ENCODE data around the gene ZNF48.
A peak's percentile ranks its signal among the peaks of the same experiment; 100 is the strongest.

ZNF48 gene

GRCh38 chr16:30416047-30416603 lies 20.9 kb downstream of the ZNF48 start:
- TF ChIP-seq POLR2A (IDR thresholded peaks at IDR 0.05; ENCODE audit: low read length): no peak
- no peak for TF ChIP-seq GATA1 (IDR thresholded peaks at IDR 0.05; ENCODE audit: low read depth, low read length)
- no peak for DNase-seq

- no peak for TF ChIP-seq GATA1 (IDR thresholded peaks at IDR 0.05; ENCODE audit: low read depth, low read length)
- TF ChIP-seq POLR2A (IDR thresholded peaks at IDR 0.05; ENCODE audit: low read length): no peak
- no peak for DNase-seq
Measured at GRCh38 chr16:30416624-30417528, 21.7 kb downstream of the ZNF48 start.

DNA sequence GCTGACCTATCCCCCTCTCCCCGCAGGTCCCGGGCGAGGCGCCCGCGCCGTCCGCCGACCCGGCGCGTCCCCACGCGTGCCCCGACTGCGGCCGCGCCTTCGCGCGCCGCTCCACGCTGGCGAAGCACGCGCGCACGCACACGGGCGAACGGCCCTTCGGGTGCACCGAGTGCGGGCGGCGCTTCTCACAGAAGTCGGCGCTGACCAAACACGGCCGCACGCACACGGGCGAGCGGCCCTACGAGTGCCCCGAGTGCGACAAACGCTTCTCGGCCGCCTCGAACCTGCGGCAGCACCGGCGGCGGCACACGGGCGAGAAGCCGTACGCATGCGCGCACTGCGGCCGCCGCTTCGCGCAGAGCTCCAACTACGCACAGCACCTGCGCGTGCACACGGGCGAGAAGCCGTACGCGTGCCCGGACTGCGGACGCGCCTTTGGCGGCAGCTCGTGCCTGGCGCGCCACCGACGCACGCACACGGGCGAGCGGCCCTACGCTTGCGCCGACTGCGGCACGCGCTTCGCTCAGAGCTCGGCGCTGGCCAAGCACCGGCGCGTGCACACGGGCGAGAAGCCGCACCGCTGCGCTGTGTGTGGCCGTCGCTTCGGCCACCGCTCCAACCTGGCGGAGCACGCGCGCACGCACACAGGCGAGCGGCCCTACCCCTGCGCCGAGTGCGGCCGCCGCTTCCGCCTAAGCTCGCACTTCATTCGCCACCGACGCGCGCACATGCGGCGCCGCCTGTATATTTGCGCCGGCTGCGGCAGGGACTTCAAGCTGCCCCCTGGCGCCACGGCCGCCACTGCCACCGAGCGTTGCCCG lies 22.5 kb downstream of the ZNF48 start:
- TF ChIP-seq GATA1 (IDR thresholded peaks at IDR 0.05; ENCODE audit: low read depth, low read length) (no peak), POLR2A (IDR thresholded peaks at IDR 0.05; ENCODE audit: low read length) (peak; percentile 78)
- DNase-seq: peak; percentile 93 to 96

- TF ChIP-seq POLR2A (IDR thresholded peaks at IDR 0.05; ENCODE audit: low read length): no peak
- no peak for TF ChIP-seq GATA1 (IDR thresholded peaks at IDR 0.05; ENCODE audit: low read depth, low read length)
- DNase-seq: no peak
Measured at GRCh38 chr16:30418350-30419181, 23.3 kb downstream of the ZNF48 start.

DNA sequence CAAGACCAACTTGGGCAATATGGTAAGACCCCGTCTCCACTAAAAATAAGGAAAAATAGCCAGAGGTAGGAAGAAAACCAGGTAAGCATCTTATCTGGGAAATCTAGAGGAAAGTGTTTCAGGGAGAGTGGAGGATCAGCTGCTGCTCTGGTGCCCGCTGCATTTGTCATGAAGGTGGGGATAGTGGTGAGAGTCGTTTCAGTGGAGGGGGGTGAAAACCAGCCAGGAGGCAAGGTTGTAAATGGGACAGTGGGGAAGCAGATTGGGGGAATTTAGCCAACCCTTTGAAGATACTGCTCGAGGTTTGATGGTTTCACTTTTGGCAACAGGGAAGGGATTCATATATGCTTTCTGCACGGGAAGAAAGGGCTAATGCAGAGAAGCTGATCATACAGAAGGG lies 25.8 kb downstream of the ZNF48 start:
- DNase-seq: no peak

GRCh38 chr16:30428055-30428454 lies 32.8 kb downstream of the ZNF48 start:
- TF ChIP-seq POLR2A (IDR thresholded peaks at IDR 0.05; ENCODE audit: low read length): no peak
- no peak for TF ChIP-seq GATA1 (IDR thresholded peaks at IDR 0.05; ENCODE audit: low read depth, low read length)
- no peak for DNase-seq

More for the DNA sequence above, 25.8 kb downstream of the ZNF48 start:
- TF ChIP-seq GATA1 (IDR thresholded peaks at IDR 0.05; ENCODE audit: low read depth, low read length) (no peak), POLR2A (IDR thresholded peaks at IDR 0.05; ENCODE audit: low read length) (no peak)

- no peak for TF ChIP-seq GATA1 (IDR thresholded peaks at IDR 0.05; ENCODE audit: low read depth, low read length)
- DNase-seq: no peak
Measured at GRCh38 chr16:30429418-30429677, 34.1 kb downstream of the ZNF48 start.

- TF ChIP-seq GATA1 (IDR thresholded peaks at IDR 0.05; ENCODE audit: low read depth, low read length) (no peak), POLR2A (IDR thresholded peaks at IDR 0.05; ENCODE audit: low read length) (peak; percentile 71)
Measured at GRCh38 chr16:30429678-30430427, 34.6 kb downstream of the ZNF48 start, which contains the start of gene DCTPP1. Gene DCTPP1 (minus strand): TSS chr16:30430030. CDS start chr16:30429980, 50 bp downstream.

GRCh38 chr16:30430428-30430970 lies 35.3 kb downstream of the ZNF48 start:
- TF ChIP-seq POLR2A (IDR thresholded peaks at IDR 0.05; ENCODE audit: low read length) (no peak), GATA1 (IDR thresholded peaks at IDR 0.05; ENCODE audit: low read depth, low read length) (no peak)
- no peak for DNase-seq

More at GRCh38 chr16:30429678-30430427, 34.6 kb downstream of the ZNF48 start, which contains the start of gene DCTPP1:
- peak; percentile 98 to 99 for DNase-seq

GRCh38 chr16:30434852-30435251 lies 39.6 kb downstream of the ZNF48 start:
- no peak for DNase-seq
- TF ChIP-seq GATA1 (IDR thresholded peaks at IDR 0.05; ENCODE audit: low read depth, low read length) (no peak), POLR2A (IDR thresholded peaks at IDR 0.05; ENCODE audit: low read length) (no peak)

DNA sequence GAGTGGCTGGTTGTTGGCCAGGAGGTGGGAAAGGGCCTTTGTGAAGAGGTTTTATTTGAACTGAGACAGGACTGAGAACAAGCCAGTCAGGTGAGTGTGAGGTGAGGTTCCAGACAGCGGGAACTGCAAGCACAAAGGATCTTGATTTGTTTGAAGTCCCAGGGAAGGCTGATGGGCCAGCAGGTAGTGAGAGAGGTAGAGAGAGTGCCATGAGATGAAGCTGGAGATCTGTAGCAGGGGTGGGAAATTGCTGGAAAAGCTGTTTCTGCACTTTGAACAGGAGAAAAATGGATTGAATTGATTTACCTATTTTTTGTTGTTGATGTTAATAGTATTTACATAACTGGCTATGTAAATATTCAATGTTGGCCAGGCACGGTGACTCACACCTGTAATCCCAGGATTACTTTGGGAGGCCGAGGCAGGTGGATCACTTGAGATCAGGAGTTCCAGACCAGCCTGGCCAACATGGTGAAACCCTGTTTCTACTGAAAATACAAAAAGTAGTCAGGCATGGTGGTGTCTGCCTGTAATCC lies 42.4 kb downstream of the ZNF48 start:
- DNase-seq: no peak
- TF ChIP-seq GATA1 (IDR thresholded peaks at IDR 0.05; ENCODE audit: low read depth, low read length): no peak
- no peak for TF ChIP-seq POLR2A (IDR thresholded peaks at IDR 0.05; ENCODE audit: low read length)

GRCh38 chr16:30438835-30439234 lies 43.6 kb downstream of the ZNF48 start:
- DNase-seq: no peak
- no peak for TF ChIP-seq GATA1 (IDR thresholded peaks at IDR 0.05; ENCODE audit: low read depth, low read length)
- no peak for TF ChIP-seq POLR2A (IDR thresholded peaks at IDR 0.05; ENCODE audit: low read length)

All from erythroblast (primary cell).